Measurements from ENCODE around the gene MRPS30.
"Not testable (repeated sequence)": the region's sequence is repeated elsewhere in the genome, so short reads cannot be mapped to it uniquely, and the experiment has no call there.

Gene MRPS30

DNA sequence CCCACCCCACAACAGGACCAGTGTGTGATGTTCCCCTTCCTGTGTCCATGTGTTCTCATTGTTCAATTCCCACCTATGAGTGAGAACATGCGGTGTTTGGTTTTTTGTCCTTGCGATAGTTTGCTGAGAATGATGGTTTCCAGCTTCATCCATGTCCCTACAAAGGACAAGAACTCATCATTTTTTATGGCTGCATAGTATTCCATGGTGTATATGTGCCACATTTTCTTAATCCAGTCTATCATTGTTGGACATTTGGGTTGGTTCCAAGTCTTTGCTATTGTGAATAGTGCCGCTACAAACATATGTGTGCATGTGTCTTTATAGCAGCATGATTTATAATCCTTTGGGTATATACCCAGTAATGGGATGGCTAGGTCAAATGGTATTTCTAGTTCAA, 15.9 kb downstream of the MRPS30 start:
- DNase-seq, result not testable (repeated sequence)

GRCh38 chr5:44827681-44828080, 18.9 kb downstream of the MRPS30 start:
- DNase-seq, result no peak

DNA sequence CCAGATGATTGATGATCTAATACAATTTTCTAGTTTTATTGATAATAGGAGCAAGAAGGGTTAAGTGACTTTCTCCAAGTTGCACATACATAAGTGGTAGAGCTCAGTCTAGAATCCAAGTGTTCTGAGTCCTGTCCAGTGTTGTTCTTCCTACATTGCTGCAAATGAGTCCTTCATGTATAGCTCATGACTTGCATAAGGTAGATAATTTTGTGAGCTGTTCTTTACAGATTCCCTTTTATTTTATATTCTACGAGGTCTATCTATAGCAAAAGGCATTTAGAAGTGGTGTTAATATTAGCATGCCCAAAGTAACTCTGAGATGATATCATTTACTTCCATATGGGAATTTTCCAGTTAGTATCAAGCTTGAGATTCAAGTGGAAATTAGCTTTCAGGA, 20.0 kb downstream of the MRPS30 start:
- no peak for DNase-seq

DNA sequence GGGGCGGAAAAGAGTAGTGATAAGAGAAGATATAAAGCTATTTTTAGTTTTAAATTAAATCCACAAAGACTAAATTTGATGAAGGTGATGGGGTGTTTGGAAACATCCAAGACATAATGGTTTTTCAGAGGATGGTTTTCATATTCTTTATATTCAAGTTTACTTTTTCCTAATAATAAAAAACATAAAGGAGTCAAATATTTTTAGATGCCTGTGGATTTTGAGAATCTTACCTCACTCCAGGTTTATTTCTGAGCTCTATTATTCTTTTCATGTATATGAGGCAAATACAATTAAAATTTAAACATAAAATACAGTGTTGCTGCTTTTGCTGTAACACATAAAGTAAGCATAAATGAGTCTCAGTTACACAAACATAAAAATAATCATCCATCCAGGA, 22.2 kb downstream of the MRPS30 start:
- DNase-seq, result no peak

DNA sequence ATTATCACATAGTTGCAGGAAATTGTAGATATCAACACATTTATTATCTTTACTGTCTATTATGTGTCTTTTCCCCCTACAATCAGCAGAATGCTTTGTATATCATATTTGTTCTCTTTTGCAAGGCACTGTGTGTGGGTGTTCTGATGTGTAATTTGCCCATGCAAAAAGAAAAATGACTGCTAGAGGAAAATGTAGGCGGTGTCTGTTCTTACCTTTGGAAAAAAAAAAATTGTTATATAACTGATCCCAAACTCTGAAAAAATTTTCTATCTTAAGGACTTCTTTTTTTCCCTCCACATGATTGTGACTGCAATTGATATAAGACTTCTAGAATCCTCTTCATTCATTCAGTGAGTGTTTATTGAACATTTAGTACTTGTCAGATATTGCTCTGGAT, 24.5 kb downstream of the MRPS30 start:
- DNase-seq, result no peak

DNA sequence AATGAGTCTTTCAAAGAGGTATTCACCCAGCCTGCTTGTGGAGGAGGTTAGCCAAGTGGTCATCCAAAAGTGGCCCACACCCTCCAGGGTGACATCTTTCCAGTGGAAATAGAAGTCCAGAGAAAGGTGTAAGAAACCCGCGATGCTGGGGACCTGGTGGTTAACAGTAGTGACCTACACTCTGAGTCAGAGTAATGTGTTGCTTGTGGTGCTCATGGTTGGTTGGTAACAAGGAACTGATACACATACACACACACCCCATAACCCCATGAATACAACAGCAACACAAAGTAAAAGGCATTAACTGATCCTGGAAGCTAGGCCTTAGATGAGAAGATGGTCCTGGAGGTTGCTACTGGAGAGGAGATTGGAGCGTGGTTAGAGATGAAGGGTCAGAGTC, 26.9 kb downstream of the MRPS30 start:
- no peak for DNase-seq

- DNase-seq, result no peak
These were observed 30.4 kb downstream of the MRPS30 start for GRCh38 chr5:44839018-44839681.

GRCh38 chr5:44842496-44843282, 33.9 kb downstream of the MRPS30 start:
- DNase-seq, result no peak

- no peak for DNase-seq
These were observed 36.0 kb downstream of the MRPS30 start for GRCh38 chr5:44844744-44845143.

- peak; percentile 87 to 88 for DNase-seq
These were observed 37.0 kb downstream of the MRPS30 start for GRCh38 chr5:44845777-44846176.

GRCh38 chr5:44847206-44847852, 38.6 kb downstream of the MRPS30 start:
- DNase-seq, result no peak

DNA sequence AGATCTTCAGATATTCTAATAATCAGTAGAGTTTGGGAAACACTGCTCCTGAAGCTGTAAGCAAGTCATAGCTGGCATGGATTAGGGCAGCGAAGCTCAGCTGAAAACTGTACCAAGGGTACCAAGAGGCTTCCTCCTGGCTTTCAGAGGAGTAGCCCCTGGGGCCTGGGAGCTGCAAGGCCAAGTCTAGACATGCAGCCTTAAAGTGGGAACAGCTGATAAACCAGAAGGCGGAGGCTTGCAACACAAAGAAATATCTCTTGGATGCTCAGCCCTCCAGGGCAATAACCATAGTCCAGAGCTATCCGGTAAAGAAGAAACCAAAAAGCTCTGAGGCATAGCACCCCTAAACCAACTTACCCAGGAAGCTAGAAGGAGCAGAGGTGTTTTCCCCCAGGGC, 51.5 kb downstream of the MRPS30 start:
- no peak for DNase-seq

- DNase-seq, result no peak
These were observed 54.1 kb downstream of the MRPS30 start for GRCh38 chr5:44862808-44863207.
